ENCODE results near the gene LRRC41. TPM values are rescaled to one million over a fixed set of nuclear protein-coding genes. Genes with fewer than 3 reads are reported as not detected.

LRRC41 gene
- total RNA-seq, 2 experiments from 2014 or later: 36.8 to 48.8 TPM

- no peak overlapping the region for H3K27ac ChIP-seq (ENCODE audit: low read depth, low read length, poor library complexity, severe bottlenecking)
- no peak overlapping the region for H2AFZ ChIP-seq (ENCODE audit: low read length)
- peaks cover 76% of the 10 kb centered on the region for H3K36me3 ChIP-seq (ENCODE audit: insufficient read depth, low read length)
- intact Hi-C loops (cut with micrococcal nuclease; ENCODE audit: unreplicated experiment): no loop called here
- H3K9me2 ChIP-seq (ENCODE audit: insufficient read depth, low read length): no peaks in the 10 kb centered on the region
- DNase-seq (ENCODE audit: low spot score): no peak
- CTCF ChIA-PET (ENCODE audit: unreplicated experiment): no interaction called here
- H3K9me3 ChIP-seq (ENCODE audit: low read length): no peaks in the 10 kb centered on the region
- no peak overlapping the region for H3K4me2 ChIP-seq (ENCODE audit: low read length)
- H3K4me3 ChIP-seq (ENCODE audit: low read depth, low read length, poor library complexity, severe bottlenecking): no peak overlapping the region
- TF ChIP-seq EZH2phosphoT487 (IDR thresholded peaks at IDR 0.05; ENCODE audit: borderline replicate concordance, low read depth, low read length) (no peak), CTCF (conservative IDR thresholded peaks at IDR 0.05; ENCODE audit: low read length) (no peak)
- no peaks in the 10 kb centered on the region for H4K20me1 ChIP-seq (ENCODE audit: insufficient read depth, low read length)
- peaks cover 13% of the 10 kb centered on the region for H3K4me1 ChIP-seq (ENCODE audit: insufficient read depth, low read length, poor library complexity, severe bottlenecking)
- H3K79me2 ChIP-seq (ENCODE audit: insufficient read depth, low read depth, low read length): peaks cover 28% of the 10 kb centered on the region; the same call in 1 of the 2 replicates
- BruUV-seq (replicated peaks): no TSS peak
- POLR2A ChIA-PET: interaction anchor here (0.7 kb wide), 1 partner anchor 28 kb away, joined by 5 read pairs; no protein-coding TSS in a partner anchor
These were observed 41.9 kb upstream of the LRRC41 start for GRCh38 chr1:46345281-46345680.

GRCh38 chr1:46344481-46344880 lies 41.1 kb upstream of the LRRC41 start:
- POLR2A ChIA-PET: interaction anchor here (0.6 to 1.4 kb wide), 4 partner anchors 11 to 115 kb away, joined by 3 to 5 read pairs (median 4); no protein-coding TSS in a partner anchor
- H3K79me2 ChIP-seq (ENCODE audit: insufficient read depth, low read depth, low read length): peaks cover 24% of the 10 kb centered on the region; the same call in 1 of the 2 replicates
- H3K9me2 ChIP-seq (ENCODE audit: insufficient read depth, low read length): no peaks in the 10 kb centered on the region
- CTCF ChIA-PET (ENCODE audit: unreplicated experiment): no interaction called here
- H3K4me2 ChIP-seq (ENCODE audit: low read length): no peak overlapping the region
- intact Hi-C loops (cut with micrococcal nuclease; ENCODE audit: unreplicated experiment): no loop called here
- peaks cover 68% of the 10 kb centered on the region for H3K36me3 ChIP-seq (ENCODE audit: insufficient read depth, low read length)
- H2AFZ ChIP-seq (ENCODE audit: low read length): no peak overlapping the region
- H3K27ac ChIP-seq (ENCODE audit: low read depth, low read length, poor library complexity, severe bottlenecking): no peak overlapping the region
- no peaks in the 10 kb centered on the region for H4K20me1 ChIP-seq (ENCODE audit: insufficient read depth, low read length)
- H3K4me1 ChIP-seq (ENCODE audit: insufficient read depth, low read length, poor library complexity, severe bottlenecking): peaks cover 19% of the 10 kb centered on the region
- no TSS peak for BruUV-seq (replicated peaks)
- no peaks in the 10 kb centered on the region for H3K9me3 ChIP-seq (ENCODE audit: low read length)
- DNase-seq (ENCODE audit: low spot score): no peak
- no peak overlapping the region for H3K4me3 ChIP-seq (ENCODE audit: low read depth, low read length, poor library complexity, severe bottlenecking)
- TF ChIP-seq CTCF (conservative IDR thresholded peaks at IDR 0.05; ENCODE audit: low read length): no peak

- H2AFZ ChIP-seq (ENCODE audit: low read length): no peak overlapping the region
- no peak for DNase-seq (ENCODE audit: low spot score)
- no peak overlapping the region for H3K27ac ChIP-seq (ENCODE audit: low read depth, low read length, poor library complexity, severe bottlenecking)
- no peak overlapping the region for H3K4me3 ChIP-seq (ENCODE audit: low read depth, low read length, poor library complexity, severe bottlenecking)
- ChIA-PET CTCF (ENCODE audit: unreplicated experiment) (no interaction called here), POLR2A (interaction anchor here (1.4 kb wide), 2 partner anchors 10 to 20 kb away, joined by 3 to 5 read pairs; no protein-coding TSS in a partner anchor)
- H3K9me3 ChIP-seq (ENCODE audit: low read length): no peaks in the 10 kb centered on the region
- intact Hi-C loops (cut with micrococcal nuclease; ENCODE audit: unreplicated experiment): no loop called here
- H3K4me2 ChIP-seq (ENCODE audit: low read length): no peak overlapping the region
- peaks cover 24% of the 10 kb centered on the region; the same call in 1 of the 2 replicates for H3K79me2 ChIP-seq (ENCODE audit: insufficient read depth, low read depth, low read length)
- no peaks in the 10 kb centered on the region for H3K9me2 ChIP-seq (ENCODE audit: insufficient read depth, low read length)
- no TSS peak for BruUV-seq (replicated peaks)
- H3K4me1 ChIP-seq (ENCODE audit: insufficient read depth, low read length, poor library complexity, severe bottlenecking): peaks cover 22% of the 10 kb centered on the region
- peaks cover 61% of the 10 kb centered on the region for H3K36me3 ChIP-seq (ENCODE audit: insufficient read depth, low read length)
- H4K20me1 ChIP-seq (ENCODE audit: insufficient read depth, low read length): no peaks in the 10 kb centered on the region
- no peak for TF ChIP-seq EZH2phosphoT487 (IDR thresholded peaks at IDR 0.05; ENCODE audit: borderline replicate concordance, low read depth, low read length)
- TF ChIP-seq CTCF (conservative IDR thresholded peaks at IDR 0.05; ENCODE audit: low read length): no peak
These were observed 40.3 kb upstream of the LRRC41 start for GRCh38 chr1:46343705-46344104.

All from OCI-LY7 (cell line).